ENCODE results near the gene WDR46.
"Not testable (repeated sequence)": the region's sequence is repeated elsewhere in the genome, so short reads cannot be mapped to it uniquely, and the experiment has no call there.

- TF ChIP-seq CTCF (IDR thresholded peaks at IDR 0.05; ENCODE audit: poor library complexity, severe bottlenecking); POLR2AphosphoS5 (IDR thresholded peaks at IDR 0.05); EZH2 (IDR thresholded peaks at IDR 0.05; ENCODE audit: borderline replicate concordance, insufficient read depth, low read length, poor library complexity, severe bottlenecking); REST (IDR thresholded peaks at IDR 0.05; ENCODE audit: borderline replicate concordance); SMC3 (conservative IDR thresholded peaks at IDR 0.05; ENCODE audit: poor library complexity); EP300 (conservative IDR thresholded peaks at IDR 0.05; ENCODE audit: poor library complexity, severe bottlenecking); RAD21 (conservative IDR thresholded peaks at IDR 0.05); TAF1 (IDR thresholded peaks at IDR 0.05; ENCODE audit: low read depth); MXI1 (conservative IDR thresholded peaks at IDR 0.05; ENCODE audit: poor library complexity, severe bottlenecking): not testable (repeated sequence)
Observed at GRCh38 chr6:33262490-33262889, 26.5 kb downstream of the WDR46 start.
